Measurements from ENCODE around the gene OCIAD2.
"Not testable (repeated sequence)": the region's sequence is repeated elsewhere in the genome, so short reads cannot be mapped to it uniquely, and the experiment has no call there.

The OCIAD2 gene

DNA sequence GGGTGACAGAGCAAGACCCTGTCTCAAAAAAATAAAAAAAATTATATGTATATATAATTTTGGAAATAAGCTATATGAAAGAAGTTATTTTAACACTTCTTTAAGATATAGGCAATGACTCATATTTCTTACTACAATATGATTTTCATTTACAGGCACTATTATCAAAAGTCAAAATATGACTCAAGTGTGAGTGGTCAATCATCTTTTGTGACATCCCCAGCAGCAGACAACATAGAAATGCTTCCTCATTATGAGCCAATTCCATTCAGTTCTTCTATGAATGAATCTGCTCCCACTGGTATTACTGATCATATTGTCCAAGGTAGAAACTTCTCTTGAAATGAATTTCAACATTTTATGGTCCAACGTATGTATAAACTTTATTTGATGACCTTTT is 54.9 kb downstream of the OCIAD2 start:
- no peak for TF ChIP-seq CTCF (IDR thresholded peaks at IDR 0.05; ENCODE audit: extremely low read depth, insufficient read depth, missing control alignments)
- in situ Hi-C loops (cut with MboI; ENCODE audit: low pct_unique_long_range_greater_than_20kb, low sequenced_read_pairs, unreplicated experiment), result no loop called here
- DNase-seq (ENCODE audit: low spot score), result no peak

DNA sequence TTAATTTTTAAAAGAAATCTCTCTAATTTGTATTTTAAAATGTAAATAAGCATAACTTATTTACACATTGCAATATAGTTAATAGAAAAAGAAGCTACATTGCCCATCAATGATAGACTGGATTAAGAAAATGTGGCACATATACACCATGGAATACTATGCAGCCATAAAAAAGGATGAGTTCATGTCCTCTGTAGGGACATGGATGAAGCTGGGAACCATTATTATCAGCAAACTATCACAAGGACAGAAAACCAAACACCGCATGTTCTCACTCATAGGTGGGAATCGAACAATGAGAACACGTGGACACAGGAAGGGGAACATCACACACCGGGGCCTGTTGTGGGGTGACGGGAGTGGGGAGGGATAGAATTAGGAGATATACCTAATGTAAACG is 57.8 kb downstream of the OCIAD2 start:
- in situ Hi-C loops (cut with MboI; ENCODE audit: low pct_unique_long_range_greater_than_20kb, low sequenced_read_pairs, unreplicated experiment); DNase-seq (ENCODE audit: low spot score): not testable (repeated sequence)

DNA sequence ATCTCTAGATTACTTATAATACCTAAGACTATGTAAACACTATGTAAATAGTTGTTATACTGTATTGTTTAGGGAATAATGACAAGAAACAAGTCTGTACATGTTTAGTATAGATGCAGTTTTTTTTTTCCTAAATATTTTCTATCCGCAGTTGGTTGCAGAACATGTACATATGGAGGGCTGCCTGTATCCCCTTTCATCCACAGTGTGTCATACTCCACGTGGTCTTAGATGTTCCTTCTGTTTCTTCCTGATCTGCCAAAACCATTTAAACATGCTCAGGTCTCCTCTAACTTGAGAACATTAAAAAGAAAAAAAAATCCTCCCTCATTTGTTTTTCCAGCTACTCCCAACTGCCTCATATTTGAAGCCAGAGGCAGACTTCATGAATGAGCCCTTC is 61.7 kb downstream of the OCIAD2 start:
- in situ Hi-C loops (cut with MboI; ENCODE audit: low pct_unique_long_range_greater_than_20kb, low sequenced_read_pairs, unreplicated experiment), result no loop called here
- DNase-seq (ENCODE audit: low spot score), result no peak
- TF ChIP-seq CTCF (IDR thresholded peaks at IDR 0.05; ENCODE audit: extremely low read depth, insufficient read depth, missing control alignments), result no peak

DNA sequence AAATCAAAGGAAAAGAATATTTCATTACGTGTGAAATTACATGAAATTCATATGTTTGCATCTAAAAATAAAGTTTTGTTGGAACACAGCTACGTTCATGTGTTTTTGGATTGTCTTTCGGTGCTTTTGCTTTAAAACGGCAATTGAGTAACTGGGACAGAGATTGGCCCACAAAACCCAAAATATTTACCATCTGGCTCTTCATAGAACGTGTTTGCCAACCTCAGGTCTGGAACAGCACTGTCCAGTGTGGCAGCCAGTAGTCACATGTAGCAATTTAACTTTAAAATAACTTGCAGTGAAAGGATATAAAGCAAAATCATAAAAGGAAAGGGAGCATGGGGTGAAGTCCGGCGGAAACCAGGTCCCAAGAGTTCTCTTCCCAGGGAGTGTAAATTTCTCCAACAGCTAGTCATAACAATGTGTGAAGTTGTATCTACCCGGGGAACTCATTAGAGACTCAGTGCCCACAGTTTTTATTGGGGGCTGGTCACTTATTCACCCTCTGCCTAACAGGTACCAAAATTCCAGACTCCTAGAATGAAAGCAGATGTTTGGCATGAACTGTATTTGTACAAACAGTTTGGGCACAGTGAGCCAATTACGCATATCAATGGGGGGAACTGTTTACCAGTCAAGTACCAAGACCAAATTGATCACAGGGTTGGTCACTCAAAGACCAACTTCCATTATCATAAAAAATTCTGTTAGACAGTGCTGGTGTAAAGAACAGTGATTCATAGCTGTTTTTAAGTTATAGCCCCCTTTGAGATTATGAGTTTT is 65.3 kb downstream of the OCIAD2 start:
- DNase-seq (ENCODE audit: low spot score), result no peak
- TF ChIP-seq CTCF (IDR thresholded peaks at IDR 0.05; ENCODE audit: extremely low read depth, insufficient read depth, missing control alignments), result no peak
- in situ Hi-C loops (cut with MboI; ENCODE audit: low pct_unique_long_range_greater_than_20kb, low sequenced_read_pairs, unreplicated experiment), result no loop called here

- no peak for DNase-seq (ENCODE audit: low spot score)
- in situ Hi-C loops (cut with MboI; ENCODE audit: low pct_unique_long_range_greater_than_20kb, low sequenced_read_pairs, unreplicated experiment), result no loop called here
- TF ChIP-seq CTCF (IDR thresholded peaks at IDR 0.05; ENCODE audit: extremely low read depth, insufficient read depth, missing control alignments), result no peak
Observed at GRCh38 chr4:48836658-48837057, 69.9 kb downstream of the OCIAD2 start.

Data from GM13977 (cell line).